Astrocyte (in vitro differentiated cells and primary cell): ENCODE results near the gene RASA2. TPM values are rescaled to one million over a fixed set of nuclear protein-coding genes. Genes with fewer than 3 reads are reported as not detected.
A peak's percentile ranks its signal among the peaks of the same experiment; 100 is the strongest.

Source experiments
- DNase-seq: peaks from one replicate; pipeline ENCODE4 v3.0.0-alpha.2; 2010; ENCODE audit warnings: low read depth
- FAIRE-seq: peaks from 2 replicates; lab custom pipeline; 2011; peaks lifted over from hg19 to GRCh38; lab: Jason Lieb, UNC
- H2AFZ ChIP-seq: 2 replicates; pipeline ENCODE4 v1.6.0; 2012; ENCODE audit warnings: low read depth, low read length, inconsistent platforms
- H3K27ac ChIP-seq: 2 replicates; pipeline ENCODE4 v1.5.1; 2011; ENCODE audit warnings: low read depth, low read length, inconsistent platforms
- H3K27me3 ChIP-seq: 2 replicates; pipeline ENCODE4 v1.6.0; 2011; ENCODE audit warnings: low read length, inconsistent platforms; ENCODE audit not compliant: insufficient read depth
- H3K36me3 ChIP-seq: 2 replicates; pipeline ENCODE4 v1.5.1; 2011; ENCODE audit warnings: low read length, inconsistent platforms; ENCODE audit not compliant: insufficient read depth
- H3K4me1 ChIP-seq: 2 replicates; pipeline ENCODE4 v1.5.1; 2011; ENCODE audit warnings: low read length, inconsistent platforms; ENCODE audit not compliant: insufficient read depth
- H3K4me2 ChIP-seq: 2 replicates; pipeline ENCODE4 v1.6.0; 2012; ENCODE audit warnings: low read length, inconsistent platforms
- H3K4me3 ChIP-seq: 2 replicates; pipeline ENCODE4 v1.5.1; 2011; ENCODE audit warnings: low read depth, mild to moderate bottlenecking, low read length, inconsistent platforms; ENCODE audit not compliant: insufficient read depth
- H3K79me2 ChIP-seq: 2 replicates; pipeline ENCODE4 v1.6.0; 2012; ENCODE audit warnings: mild to moderate bottlenecking, low read length, inconsistent platforms; ENCODE audit not compliant: insufficient read depth
- H3K9ac ChIP-seq: 2 replicates; pipeline ENCODE4 v1.6.0; 2012; ENCODE audit warnings: mild to moderate bottlenecking, low read length, inconsistent platforms
- H3K9me3 ChIP-seq: 2 replicates; pipeline ENCODE4 v1.5.1; 2012; ENCODE audit warnings: low read depth, mild to moderate bottlenecking, low read length, inconsistent platforms; ENCODE audit not compliant: insufficient read depth
- H4K20me1 ChIP-seq: 2 replicates; pipeline ENCODE4 v1.6.0; 2012; ENCODE audit warnings: low read length, inconsistent platforms; ENCODE audit not compliant: insufficient read depth
- H3K27ac Mint-ChIP-seq: one replicate; pipeline ENCODE4 v1.8.0; 2021; ENCODE audit warnings: mild to moderate bottlenecking, mixed read lengths; ENCODE audit not compliant: unreplicated experiment
- H3K27me3 Mint-ChIP-seq: one replicate; pipeline ENCODE4 v1.8.0; 2021; ENCODE audit warnings: low read depth, mixed read lengths; ENCODE audit not compliant: unreplicated experiment
- H3K36me3 Mint-ChIP-seq: one replicate; pipeline ENCODE4 v1.8.0; 2021; ENCODE audit warnings: low read depth, mixed read lengths; ENCODE audit not compliant: unreplicated experiment
- H3K4me1 Mint-ChIP-seq: one replicate; pipeline ENCODE4 v1.8.0; 2021; ENCODE audit warnings: low read depth, mixed read lengths; ENCODE audit not compliant: unreplicated experiment
- H3K4me3 Mint-ChIP-seq: one replicate; pipeline ENCODE4 v1.8.0; 2021; ENCODE audit warnings: mild to moderate bottlenecking, moderate library complexity, mixed read lengths; ENCODE audit not compliant: unreplicated experiment
- H3K9me3 Mint-ChIP-seq: one replicate; pipeline ENCODE4 v1.8.0; 2021; ENCODE audit warnings: mild to moderate bottlenecking, mixed read lengths; ENCODE audit not compliant: unreplicated experiment
- CTCF ChIP-seq: IDR thresholded peaks from 2 replicates; pipeline ENCODE4 v1.5.1; 2011; ENCODE audit warnings: low read depth, mild to moderate bottlenecking, inconsistent platforms, low read length, moderate library complexity; ENCODE audit not compliant: insufficient read depth
- EZH2 ChIP-seq: IDR thresholded peaks from 2 replicates; pipeline ENCODE4 v1.6.1; 2012; ENCODE audit warnings: mild to moderate bottlenecking, low read length, inconsistent platforms; ENCODE audit not compliant: insufficient read depth
- total RNA-seq: library from RNA; stranded (reverse); gene quantifications from 2 replicates; pipeline ENCODE4 v1.2.1, GENCODE V29; 2021

Gene RASA2
- total RNA-seq, 1 donor from 2014 or later: 19.0 TPM

GRCh38 chr3:141550926-141551665 is 64.3 kb downstream of the RASA2 start:
- Mint-ChIP-seq H3K4me1 (peaks cover 2% of the 10 kb centered on the region), H3K27me3 (no peaks in the 10 kb centered on the region), H3K27ac (no peak overlapping the region), H3K36me3 (peaks cover 10% of the 10 kb centered on the region), H3K9me3 (peaks cover 3% of the 10 kb centered on the region), H3K4me3 (no peak overlapping the region)
- H2AFZ ChIP-seq: no peak overlapping the region
- peaks cover 3% of the 10 kb centered on the region for H4K20me1 ChIP-seq
- H3K9ac ChIP-seq: no peak overlapping the region
- no peak overlapping the region for H3K27ac ChIP-seq
- H3K4me2 ChIP-seq: no peak overlapping the region
- H3K9me3 ChIP-seq: no peaks in the 10 kb centered on the region
- H3K27me3 ChIP-seq: no peaks in the 10 kb centered on the region
- peaks cover 4% of the 10 kb centered on the region for H3K36me3 ChIP-seq
- no peak for FAIRE-seq
- TF ChIP-seq CTCF (no peak), EZH2 (no peak)
- no peak for DNase-seq
- H3K79me2 ChIP-seq: peaks cover 17% of the 10 kb centered on the region
- no peak overlapping the region for H3K4me3 ChIP-seq
- H3K4me1 ChIP-seq: no peaks in the 10 kb centered on the region

GRCh38 chr3:141552440-141552991 is 65.7 kb downstream of the RASA2 start:
- Histone ChIP-seq H3K36me3 (peaks cover 7% of the 10 kb centered on the region), H3K4me1 (no peaks in the 10 kb centered on the region), H3K9me3 (no peaks in the 10 kb centered on the region), H3K4me3 (no peak overlapping the region), H3K27me3 (no peaks in the 10 kb centered on the region), H4K20me1 (peaks cover 3% of the 10 kb centered on the region), H3K79me2 (peaks cover 9% of the 10 kb centered on the region), H3K9ac (no peak overlapping the region), H3K4me2 (no peak overlapping the region), H2AFZ (no peak overlapping the region), H3K27ac (no peak overlapping the region)
- no peak overlapping the region for H3K27ac Mint-ChIP-seq
- H3K36me3 Mint-ChIP-seq: peaks cover 6% of the 10 kb centered on the region
- FAIRE-seq (peak; percentile 50), DNase-seq (peak; percentile 38)
- no peaks in the 10 kb centered on the region for H3K27me3 Mint-ChIP-seq
- peaks cover 3% of the 10 kb centered on the region for H3K9me3 Mint-ChIP-seq
- TF ChIP-seq EZH2: no peak
- no peak for TF ChIP-seq CTCF
- no peak overlapping the region for H3K4me3 Mint-ChIP-seq
- peaks cover 2% of the 10 kb centered on the region for H3K4me1 Mint-ChIP-seq

GRCh38 chr3:141553055-141553454 is 66.2 kb downstream of the RASA2 start:
- peaks cover 5% of the 10 kb centered on the region for H3K79me2 ChIP-seq
- FAIRE-seq: peak; percentile 17
- H2AFZ ChIP-seq: no peak overlapping the region
- no peak overlapping the region for H3K9ac ChIP-seq
- no peak overlapping the region for H3K4me2 ChIP-seq
- Mint-ChIP-seq H3K4me1 (peaks cover 2% of the 10 kb centered on the region), H3K9me3 (peaks cover under 1% of the 10 kb centered on the region), H3K36me3 (peaks cover 2% of the 10 kb centered on the region), H3K4me3 (no peak overlapping the region), H3K27me3 (no peaks in the 10 kb centered on the region), H3K27ac (no peak overlapping the region)
- H4K20me1 ChIP-seq: peaks cover 3% of the 10 kb centered on the region
- H3K4me1 ChIP-seq: no peaks in the 10 kb centered on the region
- H3K36me3 ChIP-seq: peaks cover 7% of the 10 kb centered on the region
- TF ChIP-seq EZH2: no peak
- no peak for TF ChIP-seq CTCF
- no peaks in the 10 kb centered on the region for H3K9me3 ChIP-seq
- no peak for DNase-seq
- H3K27me3 ChIP-seq: no peaks in the 10 kb centered on the region
- no peak overlapping the region for H3K4me3 ChIP-seq
- H3K27ac ChIP-seq: no peak overlapping the region
